ENCODE results near the gene KCND2.

KCND2 gene

GRCh38 chr7:120307991-120308545 is 35.1 kb downstream of the KCND2 start:
- no peak for DNase-seq (ENCODE audit: low read depth in 1 of 2, low spot score in 1 of 2)

GRCh38 chr7:120311028-120311788 is 38.2 kb downstream of the KCND2 start:
- DNase-seq (ENCODE audit: low read depth in 1 of 2, low spot score in 1 of 2): no peak

DNA sequence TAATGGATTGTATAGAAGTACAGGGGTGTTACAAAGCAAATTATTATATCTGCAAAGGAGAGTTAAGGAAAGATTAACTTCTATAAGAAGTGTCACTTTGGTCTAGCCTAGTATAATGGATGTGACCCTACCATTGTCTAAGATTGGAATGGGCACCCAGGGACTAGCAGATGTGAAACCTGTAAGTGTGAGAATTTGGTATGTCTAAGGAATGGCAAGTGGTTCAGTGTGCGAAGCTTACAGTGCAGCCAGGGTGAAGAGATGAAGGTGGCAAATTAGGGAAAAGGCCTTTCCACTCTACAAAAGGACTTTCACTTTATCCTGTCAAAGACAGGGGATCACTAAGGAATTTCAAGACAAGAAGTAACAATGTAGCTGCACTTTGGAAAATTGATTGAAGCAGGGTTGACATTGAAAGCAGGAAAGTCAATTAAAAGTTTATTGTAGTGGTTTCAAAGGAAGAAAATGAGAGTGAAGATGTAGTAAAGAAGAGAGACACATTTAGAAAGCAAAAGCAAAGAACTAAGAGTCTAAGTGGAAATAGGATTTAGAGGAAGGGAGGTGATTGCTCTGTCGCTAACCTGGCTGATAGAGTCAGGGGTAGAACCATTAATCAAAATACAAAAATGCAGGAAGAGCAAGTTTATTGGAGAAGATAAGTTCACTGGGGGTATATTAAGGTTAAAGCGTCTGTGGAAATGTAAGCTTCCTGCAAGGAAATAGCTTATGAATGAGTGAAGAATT is 47.4 kb downstream of the KCND2 start:
- no peak for DNase-seq (ENCODE audit: low read depth in 1 of 2, low spot score in 1 of 2)

GRCh38 chr7:120327054-120327453 is 54.1 kb downstream of the KCND2 start:
- DNase-seq (ENCODE audit: low read depth in 1 of 2, low spot score in 1 of 2): no peak

GRCh38 chr7:120332433-120332832 is 59.5 kb downstream of the KCND2 start:
- DNase-seq (ENCODE audit: low read depth in 1 of 2, low spot score in 1 of 2): no peak

DNA sequence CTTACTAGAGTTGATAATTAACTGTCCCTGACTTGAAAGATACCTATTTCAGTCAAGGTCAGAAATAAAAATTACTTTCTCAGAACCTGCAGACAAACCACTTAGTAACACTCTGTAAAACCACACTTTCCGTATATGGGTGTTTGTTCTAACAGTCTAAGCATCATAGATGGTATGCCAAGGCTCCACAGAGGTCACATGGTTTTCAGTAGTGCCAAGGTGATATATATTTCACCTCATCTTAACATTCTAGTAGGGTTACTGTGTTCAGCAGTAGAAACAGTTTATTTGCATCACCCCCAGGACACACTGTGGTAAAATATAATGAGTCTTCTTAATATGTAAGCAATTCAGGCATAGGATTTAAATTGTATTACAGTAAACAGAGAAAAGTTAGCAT is 61.5 kb downstream of the KCND2 start:
- no peak for DNase-seq (ENCODE audit: low read depth in 1 of 2, low spot score in 1 of 2)

- DNase-seq (ENCODE audit: low read depth in 1 of 2, low spot score in 1 of 2): no peak
Observed at GRCh38 chr7:120337308-120337907, 64.4 kb downstream of the KCND2 start.

GRCh38 chr7:120344276-120344675 is 71.3 kb downstream of the KCND2 start:
- no peak for DNase-seq (ENCODE audit: low read depth in 1 of 2, low spot score in 1 of 2)

GRCh38 chr7:120353171-120353570 is 80.2 kb downstream of the KCND2 start:
- no peak for DNase-seq (ENCODE audit: low read depth in 1 of 2, low spot score in 1 of 2)

- DNase-seq (ENCODE audit: low read depth in 1 of 2, low spot score in 1 of 2): no peak
Observed at GRCh38 chr7:120360918-120361317, 87.9 kb downstream of the KCND2 start.

DNA sequence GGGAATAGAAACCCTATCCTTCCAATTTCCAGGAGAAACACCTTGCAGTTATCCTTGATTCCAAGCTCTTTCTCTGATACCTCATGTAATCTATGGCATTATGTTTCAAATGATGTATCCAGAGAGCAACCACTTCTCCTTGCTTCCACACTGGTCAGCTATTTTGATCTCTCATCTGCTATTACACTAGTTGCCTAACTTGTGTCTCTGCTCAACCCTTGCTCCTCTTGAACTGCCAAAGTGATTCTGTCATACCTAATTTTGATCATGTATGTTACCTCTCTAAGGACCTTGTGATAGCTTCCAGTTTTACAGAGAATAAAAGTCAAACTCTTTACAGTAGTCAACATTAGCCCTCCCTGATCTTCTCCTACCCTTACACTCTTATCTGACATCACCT is 90.4 kb downstream of the KCND2 start:
- DNase-seq (ENCODE audit: low read depth in 1 of 2, low spot score in 1 of 2): no peak

- no peak for DNase-seq (ENCODE audit: low read depth in 1 of 2, low spot score in 1 of 2)
Observed at GRCh38 chr7:120370954-120371353, 98.0 kb downstream of the KCND2 start.

- no peak for DNase-seq (ENCODE audit: low read depth in 1 of 2, low spot score in 1 of 2)
Observed at GRCh38 chr7:120373174-120373573, 100.2 kb downstream of the KCND2 start.

GRCh38 chr7:120394595-120394994 is 121.6 kb downstream of the KCND2 start:
- DNase-seq (ENCODE audit: low read depth in 1 of 2, low spot score in 1 of 2): no peak

DNA sequence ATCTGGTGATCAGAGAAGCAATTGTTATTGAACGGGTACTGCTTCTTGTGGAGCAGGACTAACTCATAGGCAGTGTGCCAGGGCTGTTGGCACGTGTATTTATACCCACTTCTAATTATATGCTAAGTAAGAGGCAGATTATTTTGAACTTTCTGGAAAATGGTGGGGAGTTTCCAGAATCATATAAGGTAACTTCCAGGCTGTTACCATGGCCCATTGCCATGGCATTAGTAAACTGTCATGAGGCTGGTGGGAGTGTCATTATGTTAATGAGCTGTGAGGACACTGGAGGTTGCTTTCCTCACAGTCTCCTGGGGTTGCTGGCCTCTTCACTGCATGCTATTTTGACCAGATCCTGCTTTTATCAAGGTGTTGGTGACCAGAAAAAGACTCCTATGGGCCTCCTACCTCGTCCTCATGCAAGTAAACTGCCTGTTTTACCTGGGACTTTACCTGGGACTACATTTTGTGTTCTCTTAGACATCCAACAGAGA is 122.6 kb downstream of the KCND2 start:
- DNase-seq (ENCODE audit: low read depth in 1 of 2, low spot score in 1 of 2): no peak

DNA sequence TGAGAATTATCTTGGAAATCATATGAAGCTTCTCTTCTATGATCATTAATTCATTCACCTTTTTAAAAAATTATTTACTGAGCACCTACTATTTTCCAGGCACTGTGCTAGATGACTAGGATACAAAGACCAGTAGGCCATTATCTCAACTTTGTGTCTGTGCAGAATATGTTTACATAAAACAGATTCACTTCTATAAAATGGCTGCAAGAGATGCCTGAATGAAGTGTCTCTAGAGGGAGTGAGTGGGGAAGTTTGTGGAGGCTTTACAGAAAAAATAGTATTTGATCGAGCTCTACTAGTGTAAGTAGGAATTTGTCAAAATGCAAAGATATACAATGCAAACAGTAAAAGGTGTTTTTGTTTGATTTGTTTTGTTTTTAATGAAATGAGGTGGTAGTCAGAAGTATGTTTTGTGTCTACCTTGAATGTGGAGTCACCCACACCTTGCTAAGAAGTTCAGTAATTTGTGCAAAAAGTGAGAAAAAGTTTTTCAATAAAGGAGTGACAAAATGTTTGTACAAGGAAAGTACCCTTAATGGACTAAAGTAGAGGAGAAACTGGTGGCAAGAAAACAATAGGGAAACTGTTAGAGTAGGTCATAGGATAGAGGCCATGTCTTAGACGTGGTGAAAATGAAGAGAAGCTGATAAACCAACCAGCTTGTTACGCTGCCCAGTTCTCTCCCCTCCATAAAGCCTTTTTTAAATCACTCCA is 125.5 kb downstream of the KCND2 start:
- DNase-seq (ENCODE audit: low read depth in 1 of 2, low spot score in 1 of 2): no peak

DNA sequence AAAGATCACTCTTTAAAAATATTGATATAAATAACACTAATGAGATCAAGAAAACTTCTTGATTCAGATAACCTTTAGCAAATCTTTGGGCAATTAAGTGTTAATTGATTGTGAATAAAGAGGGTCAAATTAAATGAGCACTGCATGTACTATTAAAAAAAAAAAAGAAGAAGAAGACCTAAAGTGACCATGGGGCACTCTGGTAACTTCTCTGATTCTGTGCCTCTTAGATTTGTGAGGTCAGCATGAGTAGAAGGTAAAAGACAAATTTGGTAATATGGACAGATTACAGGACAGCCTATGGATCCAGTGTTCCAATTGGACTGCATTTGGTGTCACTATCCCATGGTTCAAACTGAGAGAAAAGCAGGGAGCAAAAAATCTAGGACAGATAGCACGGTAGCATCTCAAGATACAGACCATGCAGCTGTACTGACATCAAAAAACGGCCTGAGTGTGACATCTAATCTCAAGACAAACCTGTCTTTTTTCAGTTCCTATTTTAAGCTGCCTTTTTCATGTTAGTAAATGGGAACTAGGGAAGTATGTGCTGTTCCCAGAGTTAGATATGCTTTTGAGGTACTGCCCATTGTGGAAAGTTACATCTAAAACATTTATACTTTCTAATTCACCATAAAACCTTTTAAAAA is 128.0 kb downstream of the KCND2 start:
- DNase-seq (ENCODE audit: low read depth in 1 of 2, low spot score in 1 of 2): no peak

DNA sequence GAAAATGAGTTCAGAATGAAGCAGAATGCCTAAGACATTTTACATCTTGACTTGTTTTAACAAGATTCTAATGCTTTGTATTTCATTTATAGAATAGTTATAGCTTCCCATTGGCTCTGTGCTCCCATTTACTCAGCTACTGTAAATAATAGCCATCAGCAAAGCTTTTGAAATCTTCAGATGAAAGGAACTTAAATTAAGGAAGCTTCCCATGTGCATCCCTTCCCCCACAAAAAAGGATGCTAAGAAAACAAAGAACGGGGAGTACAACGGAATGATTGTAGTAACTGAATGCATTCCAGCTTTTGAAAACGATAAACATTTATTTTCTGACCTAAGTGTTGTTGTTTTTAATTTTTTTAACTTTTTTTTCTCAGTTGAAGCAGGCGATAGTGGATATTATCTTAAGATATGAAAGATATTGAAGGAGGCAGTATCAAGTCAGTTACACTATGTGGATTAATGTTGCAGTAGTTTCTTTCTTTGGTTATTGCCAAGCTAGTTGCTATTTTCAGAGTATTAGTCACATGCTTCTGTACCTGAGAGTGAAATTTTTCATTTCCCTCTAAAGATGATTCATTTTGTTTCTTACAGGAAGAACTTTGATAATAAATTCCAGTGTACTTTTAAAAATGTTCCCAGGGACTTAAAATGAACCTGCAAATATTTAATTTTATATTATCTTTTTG is 129.2 kb downstream of the KCND2 start:
- DNase-seq (ENCODE audit: low read depth in 1 of 2, low spot score in 1 of 2): no peak

DNA sequence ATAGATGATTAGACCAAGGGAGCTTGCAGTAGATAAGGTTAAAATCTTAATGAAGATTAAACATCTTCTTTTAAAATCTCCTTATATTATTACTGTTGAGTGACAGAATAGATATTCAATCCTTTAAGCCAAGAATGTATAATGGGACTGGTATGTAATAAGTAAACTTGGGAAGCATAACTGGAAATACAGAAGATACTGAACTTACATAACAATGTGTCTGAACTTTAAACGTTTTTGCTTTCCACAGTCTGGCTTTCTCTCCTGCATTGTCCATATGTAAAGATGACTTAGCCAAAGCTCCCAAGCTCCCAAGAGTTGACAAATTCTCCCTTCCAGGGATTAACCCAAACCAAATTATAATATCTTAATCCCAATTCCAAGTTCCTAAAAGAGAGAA is 129.8 kb downstream of the KCND2 start:
- DNase-seq (ENCODE audit: low read depth in 1 of 2, low spot score in 1 of 2): no peak

DNA sequence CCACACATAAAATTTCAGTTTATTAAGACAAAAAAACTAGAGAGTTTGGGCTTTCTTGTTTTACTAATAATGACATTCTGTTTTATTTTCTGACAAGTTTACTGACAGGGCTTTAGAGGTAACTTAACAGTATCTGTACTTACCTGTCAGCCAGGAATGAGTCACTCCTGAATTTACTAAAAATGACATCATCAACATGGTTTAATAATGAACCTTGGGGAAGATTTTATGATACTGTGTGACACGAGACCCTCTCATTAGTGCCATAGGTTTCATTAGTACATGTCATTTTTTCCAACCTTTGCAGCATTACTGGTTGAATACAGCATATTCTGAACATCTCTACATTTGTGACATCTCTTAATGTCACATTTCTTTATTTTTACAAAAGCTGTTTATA is 131.1 kb downstream of the KCND2 start:
- DNase-seq (ENCODE audit: low read depth in 1 of 2, low spot score in 1 of 2): no peak

Data from activated T-helper 1 cell treated with anti-CD3 and anti-CD28 coated beads, Interleukin-2, amount 50 U/mL, for 16 hours (primary cell).